Gastrocnemius medialis (tissue), 4 donors: ENCODE data around the gene SSH3.

ENCODE experiments used
- CTCF ChIP-seq, 5 experiments: fragments of 450-650 bp in 3 of 5; fragments of 200-600 bp in 2 of 5; sonication (generic) in 2 of 5; IDR thresholded peaks in 4 of 5; conservative IDR thresholded peaks in 1 of 5; 1 replicate in 4 of 5; 2 replicates in 1 of 5; pipeline ENCODE4 v1.5.1; 2016 to 2019; ENCODE audit warnings: antibody characterized with exemption in 5 of 5, mild to moderate bottlenecking in 3 of 5, moderate library complexity in 3 of 5
- POLR2A ChIP-seq, 2 donors: fragments of 450-650 bp; IDR thresholded peaks; one replicate each; pipeline ENCODE4 v1.6.1; 2017; ENCODE audit warnings: antibody characterized with exemption in 2 of 2, mild to moderate bottlenecking in 2 of 2, moderate library complexity in 2 of 2

GRCh38 chr11:67309166-67309565 is 5.8 kb downstream of the SSH3 start:
- TF ChIP-seq CTCF (IDR thresholded peaks at IDR 0.05 in 4 of 5, conservative IDR thresholded peaks at IDR 0.05 in 1 of 5): no peak
- TF ChIP-seq POLR2A (IDR thresholded peaks at IDR 0.05): no peak
